ENCODE data around the gene DUSP28. TPM values are rescaled to one million over a fixed set of nuclear protein-coding genes. Genes with fewer than 3 reads are reported as not detected.
A peak's percentile ranks its signal among the peaks of the same experiment; 100 is the strongest.

DUSP28 gene
- total and polyA plus RNA-seq, 2 of the 13 experiments (the other 11 are each of a cell fraction or from before 2014, with no cell fraction given): 5.2 to 8.6 TPM

DNA sequence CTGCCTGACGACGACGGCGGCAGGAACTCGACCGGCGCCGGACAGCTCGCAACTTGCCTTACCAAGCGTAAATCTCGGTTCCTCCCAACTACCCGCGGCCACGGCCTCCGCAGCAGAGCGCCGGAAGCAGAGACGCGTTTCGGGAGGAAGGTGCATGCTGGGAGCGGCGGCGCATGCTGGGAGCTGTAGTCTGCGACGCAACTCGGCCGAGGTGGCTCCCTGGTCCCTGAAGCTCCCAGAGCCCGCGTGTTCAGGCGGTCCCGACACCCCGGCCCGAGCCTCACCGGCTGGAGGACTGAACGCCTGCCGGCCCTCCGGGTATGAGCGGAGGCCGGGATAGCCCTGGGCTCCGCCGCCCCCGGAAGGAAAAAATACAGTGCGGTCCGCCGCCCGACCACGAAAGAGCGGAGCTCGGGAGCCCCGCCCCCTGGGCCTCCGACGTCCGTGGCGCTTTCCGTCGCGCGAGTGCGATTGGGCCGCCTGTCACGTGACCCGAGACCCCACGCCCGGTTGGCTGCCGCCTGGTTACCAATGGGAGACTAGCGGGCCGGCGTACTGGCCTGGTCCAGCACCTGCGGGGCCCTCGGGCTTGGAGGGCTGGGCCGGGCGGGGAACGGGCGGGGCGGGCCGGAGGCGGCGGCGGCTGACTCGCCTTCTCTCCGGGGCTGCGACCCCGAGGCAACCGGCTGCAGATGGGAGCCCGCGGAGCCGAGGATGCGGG, 26.2 kb downstream of the DUSP28 start, which contains the start of gene CAPN10 (continued):
- TF ChIP-seq, protein P1, sequence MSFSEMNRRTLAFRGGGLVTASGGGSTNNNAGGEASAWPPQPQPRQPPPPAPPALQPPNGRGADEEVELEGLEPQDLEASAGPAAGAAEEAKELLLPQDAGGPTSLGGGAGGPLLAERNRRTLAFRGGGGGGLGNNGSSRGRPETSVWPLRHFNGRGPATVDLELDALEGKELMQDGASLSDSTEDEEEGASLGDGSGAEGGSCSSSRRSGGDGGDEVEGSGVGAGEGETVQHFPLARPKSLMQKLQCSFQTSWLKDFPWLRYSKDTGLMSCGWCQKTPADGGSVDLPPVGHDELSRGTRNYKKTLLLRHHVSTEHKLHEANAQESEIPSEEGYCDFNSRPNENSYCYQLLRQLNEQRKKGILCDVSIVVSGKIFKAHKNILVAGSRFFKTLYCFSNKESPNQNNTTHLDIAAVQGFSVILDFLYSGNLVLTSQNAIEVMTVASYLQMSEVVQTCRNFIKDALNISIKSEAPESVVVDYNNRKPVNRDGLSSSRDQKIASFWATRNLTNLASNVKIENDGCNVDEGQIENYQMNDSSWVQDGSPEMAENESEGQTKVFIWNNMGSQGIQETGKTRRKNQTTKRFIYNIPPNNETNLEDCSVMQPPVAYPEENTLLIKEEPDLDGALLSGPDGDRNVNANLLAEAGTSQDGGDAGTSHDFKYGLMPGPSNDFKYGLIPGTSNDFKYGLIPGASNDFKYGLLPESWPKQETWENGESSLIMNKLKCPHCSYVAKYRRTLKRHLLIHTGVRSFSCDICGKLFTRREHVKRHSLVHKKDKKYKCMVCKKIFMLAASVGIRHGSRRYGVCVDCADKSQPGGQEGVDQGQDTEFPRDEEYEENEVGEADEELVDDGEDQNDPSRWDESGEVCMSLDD (CRISPR knock-in tag; IDR thresholded peaks at IDR 0.05; ENCODE audit: borderline replicate concordance): no peak
- TF ChIP-seq POLR2A (IDR thresholded peaks at IDR 0.05; ENCODE audit: insufficient read depth in 1 of 2, low read depth in 2 of 2, low read length in 2 of 2) (peak in 1 of 2 experiments; percentile 81; a peak in 2 of 4 replicates), REPIN1 (CRISPR knock-in tag; IDR thresholded peaks at IDR 0.05; ENCODE audit: borderline replicate concordance, low read depth) (peak; percentile 71; the same call in 1 of the 2 replicates), TP53 (CRISPR knock-in tag; conservative IDR thresholded peaks at IDR 0.05) (0 out of 2 replicates have a peak, but pooled peaks have one; percentile 17), CBX5 (CRISPR knock-in tag; IDR thresholded peaks at IDR 0.05; ENCODE audit: borderline replicate concordance) (peak; percentile 59; the same call in 1 of the 2 replicates), ETV5 (CRISPR knock-in tag; IDR thresholded peaks at IDR 0.05; ENCODE audit: borderline replicate concordance) (peak; percentile 94), NR2C2 (CRISPR knock-in tag; IDR thresholded peaks at IDR 0.05; ENCODE audit: borderline replicate concordance) (peak; percentile 97), CBFB (CRISPR knock-in tag; IDR thresholded peaks at IDR 0.05) (peak; percentile 94), ZNF891 (CRISPR knock-in tag; IDR thresholded peaks at IDR 0.05) (no peak), ZNF253 (CRISPR knock-in tag; IDR thresholded peaks at IDR 0.05; ENCODE audit: borderline replicate concordance) (peak; percentile 36; the same call in 1 of the 2 replicates), NR1H2 (CRISPR knock-in tag; IDR thresholded peaks at IDR 0.05; ENCODE audit: borderline replicate concordance, low read depth) (no peak), ZZZ3 (CRISPR knock-in tag; IDR thresholded peaks at IDR 0.05; ENCODE audit: borderline replicate concordance) (peak; percentile 95), HNF4A (CRISPR knock-in tag; IDR thresholded peaks at IDR 0.05) (no peak), FOXP1 (IDR thresholded peaks at IDR 0.05) (no peak), FOXP1 (CRISPR knock-in tag; IDR thresholded peaks at IDR 0.05) (peak; percentile 22; the same call in 1 of the 2 replicates), SETDB1 (CRISPR knock-in tag; IDR thresholded peaks at IDR 0.05; ENCODE audit: borderline replicate concordance) (no peak), FOSL1 (CRISPR knock-in tag; IDR thresholded peaks at IDR 0.05; ENCODE audit: borderline replicate concordance) (no peak), NFATC3 (CRISPR knock-in tag; IDR thresholded peaks at IDR 0.05) (no peak), ZNF382 (CRISPR knock-in tag; IDR thresholded peaks at IDR 0.05; ENCODE audit: borderline replicate concordance) (no peak), MAZ (IDR thresholded peaks at IDR 0.05; ENCODE audit: borderline replicate concordance, low read depth, low read length) (no peak), MAZ (CRISPR knock-in tag; IDR thresholded peaks at IDR 0.05; ENCODE audit: low read depth) (peak; percentile 56)
- TF ChIP-seq, protein P2, sequence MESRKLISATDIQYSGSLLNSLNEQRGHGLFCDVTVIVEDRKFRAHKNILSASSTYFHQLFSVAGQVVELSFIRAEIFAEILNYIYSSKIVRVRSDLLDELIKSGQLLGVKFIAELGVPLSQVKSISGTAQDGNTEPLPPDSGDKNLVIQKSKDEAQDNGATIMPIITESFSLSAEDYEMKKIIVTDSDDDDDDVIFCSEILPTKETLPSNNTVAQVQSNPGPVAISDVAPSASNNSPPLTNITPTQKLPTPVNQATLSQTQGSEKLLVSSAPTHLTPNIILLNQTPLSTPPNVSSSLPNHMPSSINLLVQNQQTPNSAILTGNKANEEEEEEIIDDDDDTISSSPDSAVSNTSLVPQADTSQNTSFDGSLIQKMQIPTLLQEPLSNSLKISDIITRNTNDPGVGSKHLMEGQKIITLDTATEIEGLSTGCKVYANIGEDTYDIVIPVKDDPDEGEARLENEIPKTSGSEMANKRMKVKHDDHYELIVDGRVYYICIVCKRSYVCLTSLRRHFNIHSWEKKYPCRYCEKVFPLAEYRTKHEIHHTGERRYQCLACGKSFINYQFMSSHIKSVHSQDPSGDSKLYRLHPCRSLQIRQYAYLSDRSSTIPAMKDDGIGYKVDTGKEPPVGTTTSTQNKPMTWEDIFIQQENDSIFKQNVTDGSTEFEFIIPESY (CRISPR knock-in tag; IDR thresholded peaks at IDR 0.05): peak; percentile 11; the same call in 1 of the 2 replicates
- TF ChIP-seq, protein P3, sequence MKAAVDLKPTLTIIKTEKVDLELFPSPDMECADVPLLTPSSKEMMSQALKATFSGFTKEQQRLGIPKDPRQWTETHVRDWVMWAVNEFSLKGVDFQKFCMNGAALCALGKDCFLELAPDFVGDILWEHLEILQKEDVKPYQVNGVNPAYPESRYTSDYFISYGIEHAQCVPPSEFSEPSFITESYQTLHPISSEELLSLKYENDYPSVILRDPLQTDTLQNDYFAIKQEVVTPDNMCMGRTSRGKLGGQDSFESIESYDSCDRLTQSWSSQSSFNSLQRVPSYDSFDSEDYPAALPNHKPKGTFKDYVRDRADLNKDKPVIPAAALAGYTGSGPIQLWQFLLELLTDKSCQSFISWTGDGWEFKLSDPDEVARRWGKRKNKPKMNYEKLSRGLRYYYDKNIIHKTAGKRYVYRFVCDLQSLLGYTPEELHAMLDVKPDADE (CRISPR knock-in tag; IDR thresholded peaks at IDR 0.05): no peak
- TF ChIP-seq, protein P4, sequence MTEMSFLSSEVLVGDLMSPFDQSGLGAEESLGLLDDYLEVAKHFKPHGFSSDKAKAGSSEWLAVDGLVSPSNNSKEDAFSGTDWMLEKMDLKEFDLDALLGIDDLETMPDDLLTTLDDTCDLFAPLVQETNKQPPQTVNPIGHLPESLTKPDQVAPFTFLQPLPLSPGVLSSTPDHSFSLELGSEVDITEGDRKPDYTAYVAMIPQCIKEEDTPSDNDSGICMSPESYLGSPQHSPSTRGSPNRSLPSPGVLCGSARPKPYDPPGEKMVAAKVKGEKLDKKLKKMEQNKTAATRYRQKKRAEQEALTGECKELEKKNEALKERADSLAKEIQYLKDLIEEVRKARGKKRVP (CRISPR knock-in tag; IDR thresholded peaks at IDR 0.05): peak in 1 of 2 experiments; percentile 85; a peak in 2 of 4 replicates
